HG03460 (cell line): Measurements from ENCODE around the gene FAM234A.

Experiments used
- ATAC-seq: cut with Tn5 transposase; IDR thresholded peaks from one replicate; pipeline ENCODE4 v1.9.1; 2021; ENCODE audit not compliant: unreplicated experiment

FAM234A gene

DNA sequence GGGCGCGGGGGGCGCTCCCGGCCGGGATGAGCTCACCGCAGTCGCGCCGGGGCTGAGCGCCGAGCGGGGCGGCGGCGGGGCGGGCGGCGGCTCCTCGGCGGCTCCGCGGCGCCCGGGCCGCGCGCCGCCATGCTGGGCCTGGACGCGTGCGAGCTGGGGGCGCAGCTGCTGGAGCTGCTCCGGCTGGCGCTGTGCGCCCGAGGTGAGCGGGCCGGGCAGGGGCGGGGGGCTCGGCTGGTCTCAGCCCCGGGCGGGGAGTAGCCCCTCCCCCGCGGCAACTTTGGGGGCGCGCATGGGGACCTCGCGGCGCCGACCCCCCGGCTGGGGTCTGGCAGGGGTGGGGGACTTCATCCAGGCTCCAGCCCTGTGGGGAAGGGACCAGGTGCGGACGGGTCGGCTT is 45.9 kb downstream of the FAM234A start, which contains the start of gene ARHGDIG:
ARHGDIG (plus strand) TSS at position 40 of the 400 bp plus-strand sequence; CDS start at position 130, 90 bp downstream.
- no peak for ATAC-seq

DNA sequence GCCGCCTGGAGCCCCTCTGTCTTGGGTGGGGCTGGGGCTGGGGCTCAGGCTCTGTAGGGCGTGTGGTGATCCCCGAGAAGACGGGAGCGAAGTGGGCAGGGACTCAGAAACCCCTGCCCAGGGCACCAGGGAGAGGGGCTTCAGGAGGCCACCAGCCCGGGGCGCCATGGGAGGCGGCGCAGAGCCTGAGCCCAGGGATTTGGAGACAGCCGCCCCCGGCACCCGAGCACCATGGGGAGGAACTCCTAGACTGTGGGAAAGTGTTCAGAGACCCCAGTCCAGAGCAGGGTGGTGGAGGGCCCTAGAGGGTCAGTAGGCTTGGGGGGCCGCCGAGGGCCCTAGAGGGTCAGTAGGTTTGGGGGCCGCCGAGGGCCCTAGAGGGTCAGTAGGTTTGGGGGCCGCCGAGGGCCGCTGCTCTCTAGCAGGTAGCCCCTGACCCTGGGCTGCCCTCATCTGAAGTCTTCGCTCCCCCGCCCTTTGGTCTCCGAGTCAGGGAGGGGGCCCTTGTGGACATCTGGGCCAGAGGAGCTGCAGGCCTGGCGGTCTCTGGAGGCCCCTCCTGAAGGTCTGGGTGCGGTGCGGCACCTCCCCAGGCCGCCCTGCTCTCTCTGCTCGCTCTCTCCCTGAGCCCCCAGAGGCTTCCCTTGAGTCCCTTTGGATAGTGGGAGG is 46.5 kb downstream of the FAM234A start:
- ATAC-seq, result no peak

DNA sequence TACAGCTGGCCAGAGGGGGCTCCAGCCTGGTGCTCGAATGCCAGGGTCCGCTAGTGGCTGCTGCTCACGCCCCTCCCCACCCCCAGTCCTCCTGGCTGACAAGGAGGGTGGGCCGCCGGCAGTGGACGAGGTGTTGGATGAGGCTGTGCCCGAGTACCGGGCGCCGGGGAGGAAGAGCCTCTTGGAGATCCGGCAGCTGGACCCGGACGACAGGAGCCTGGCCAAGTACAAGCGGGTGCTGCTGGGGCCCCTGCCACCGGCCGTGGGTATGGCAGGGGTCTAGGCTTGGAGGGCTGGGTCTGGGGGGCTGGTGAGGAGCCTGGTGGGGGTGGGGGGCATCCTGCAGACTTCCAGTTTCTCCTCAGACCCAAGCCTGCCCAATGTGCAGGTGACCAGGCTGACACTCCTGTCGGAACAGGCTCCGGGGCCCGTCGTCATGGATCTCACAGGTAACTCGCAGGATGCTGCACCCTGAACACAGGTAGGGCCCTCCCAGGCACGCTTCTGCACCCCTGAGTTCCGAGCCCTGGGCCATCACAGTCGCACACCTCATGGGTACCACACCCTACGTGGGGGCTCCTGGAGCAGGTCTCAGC is 47.1 kb downstream of the FAM234A start:
- ATAC-seq, result no peak

DNA sequence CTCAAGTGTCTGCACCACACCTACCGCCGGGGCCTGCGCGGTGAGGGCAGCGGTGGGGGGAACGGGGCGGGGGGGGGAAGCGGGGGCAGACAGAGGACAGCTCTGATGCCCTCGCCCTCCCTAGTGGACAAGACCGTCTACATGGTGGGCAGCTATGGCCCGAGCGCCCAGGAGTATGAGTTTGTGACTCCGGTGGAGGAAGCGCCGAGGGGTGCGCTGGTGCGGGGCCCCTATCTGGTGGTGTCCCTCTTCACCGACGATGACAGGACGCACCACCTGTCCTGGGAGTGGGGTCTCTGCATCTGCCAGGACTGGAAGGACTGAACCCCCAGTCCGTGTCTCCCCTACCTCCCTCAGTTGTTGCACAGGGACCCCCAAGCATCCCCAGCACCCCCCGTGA is 47.9 kb downstream of the FAM234A start:
- ATAC-seq, result no peak

DNA sequence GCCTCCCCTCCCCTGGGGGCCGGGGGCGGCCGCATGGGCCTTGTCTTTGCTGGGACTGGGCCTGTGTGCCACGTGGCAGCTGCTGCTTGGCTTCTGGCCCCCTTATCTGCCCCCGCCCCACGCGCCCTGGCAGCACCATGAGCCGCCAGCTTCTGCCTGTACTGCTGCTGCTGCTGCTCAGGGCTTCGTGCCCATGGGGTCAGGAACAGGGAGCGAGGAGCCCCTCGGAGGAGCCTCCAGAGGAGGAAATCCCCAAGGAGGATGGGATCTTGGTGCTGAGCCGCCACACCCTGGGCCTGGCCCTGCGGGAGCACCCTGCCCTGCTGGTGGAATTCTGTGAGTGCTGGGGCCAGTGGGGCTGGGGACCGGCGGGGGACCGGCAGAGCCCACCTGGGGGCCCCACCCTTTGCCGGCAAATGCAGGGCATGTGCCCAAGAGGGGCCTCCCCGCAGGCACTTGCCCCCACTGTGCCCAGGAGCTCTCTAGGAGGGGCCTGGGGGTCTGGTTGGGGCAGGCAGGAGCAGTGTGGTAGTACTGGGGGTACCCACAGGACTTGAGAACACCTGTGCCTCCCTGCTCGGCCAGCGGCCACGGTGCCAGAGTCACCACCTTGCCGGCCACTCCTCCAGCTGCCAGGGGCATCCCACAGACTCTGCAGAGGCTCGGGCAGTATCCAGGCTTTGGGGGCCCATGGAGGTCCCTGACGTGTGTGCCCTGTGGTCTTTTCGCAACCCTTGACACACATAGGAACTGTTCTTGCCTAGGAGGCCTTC is 48.6 kb downstream of the FAM234A start, which contains the start of gene PDIA2:
PDIA2 (plus strand) TSS at position 132 of the 773 bp plus-strand sequence; CDS start at position 138, 6 bp downstream.
- ATAC-seq, result no peak

DNA sequence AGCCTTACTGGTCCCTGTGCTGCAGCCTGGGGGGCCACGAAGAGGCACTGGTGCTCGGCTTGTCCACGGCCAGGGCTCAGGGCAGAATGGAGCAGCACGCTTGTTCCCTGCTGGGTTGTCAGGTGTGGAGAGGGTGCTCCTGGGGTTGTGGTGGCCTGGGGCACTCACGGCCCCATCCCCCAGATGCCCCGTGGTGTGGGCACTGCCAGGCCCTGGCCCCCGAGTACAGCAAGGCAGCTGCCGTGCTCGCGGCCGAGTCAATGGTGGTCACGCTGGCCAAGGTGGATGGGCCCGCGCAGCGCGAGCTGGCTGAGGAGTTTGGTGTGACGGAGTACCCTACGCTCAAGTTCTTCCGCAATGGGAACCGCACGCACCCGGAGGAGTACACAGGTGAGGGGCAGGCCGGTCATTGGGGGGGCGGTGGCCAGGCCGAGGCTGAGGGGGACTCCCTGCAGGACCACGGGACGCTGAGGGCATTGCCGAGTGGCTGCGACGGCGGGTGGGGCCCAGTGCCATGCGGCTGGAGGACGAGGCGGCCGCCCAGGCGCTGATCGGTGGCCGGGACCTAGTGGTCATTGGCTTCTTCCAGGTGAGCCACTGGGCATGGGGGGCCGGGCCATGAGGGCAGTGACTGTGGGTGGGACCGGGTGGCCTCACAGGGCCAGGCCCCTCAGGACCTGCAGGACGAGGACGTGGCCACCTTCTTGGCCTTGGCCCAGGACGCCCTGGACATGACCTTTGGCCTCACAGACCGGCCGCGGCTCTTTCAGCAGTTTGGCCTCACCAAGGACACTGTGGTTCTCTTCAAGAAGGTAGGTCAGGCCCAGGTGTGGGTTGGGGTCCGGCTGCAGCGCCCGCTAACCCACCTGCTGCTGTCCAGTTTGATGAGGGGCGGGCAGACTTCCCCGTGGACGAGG is 49.8 kb downstream of the FAM234A start:
- ATAC-seq, result no peak

DNA sequence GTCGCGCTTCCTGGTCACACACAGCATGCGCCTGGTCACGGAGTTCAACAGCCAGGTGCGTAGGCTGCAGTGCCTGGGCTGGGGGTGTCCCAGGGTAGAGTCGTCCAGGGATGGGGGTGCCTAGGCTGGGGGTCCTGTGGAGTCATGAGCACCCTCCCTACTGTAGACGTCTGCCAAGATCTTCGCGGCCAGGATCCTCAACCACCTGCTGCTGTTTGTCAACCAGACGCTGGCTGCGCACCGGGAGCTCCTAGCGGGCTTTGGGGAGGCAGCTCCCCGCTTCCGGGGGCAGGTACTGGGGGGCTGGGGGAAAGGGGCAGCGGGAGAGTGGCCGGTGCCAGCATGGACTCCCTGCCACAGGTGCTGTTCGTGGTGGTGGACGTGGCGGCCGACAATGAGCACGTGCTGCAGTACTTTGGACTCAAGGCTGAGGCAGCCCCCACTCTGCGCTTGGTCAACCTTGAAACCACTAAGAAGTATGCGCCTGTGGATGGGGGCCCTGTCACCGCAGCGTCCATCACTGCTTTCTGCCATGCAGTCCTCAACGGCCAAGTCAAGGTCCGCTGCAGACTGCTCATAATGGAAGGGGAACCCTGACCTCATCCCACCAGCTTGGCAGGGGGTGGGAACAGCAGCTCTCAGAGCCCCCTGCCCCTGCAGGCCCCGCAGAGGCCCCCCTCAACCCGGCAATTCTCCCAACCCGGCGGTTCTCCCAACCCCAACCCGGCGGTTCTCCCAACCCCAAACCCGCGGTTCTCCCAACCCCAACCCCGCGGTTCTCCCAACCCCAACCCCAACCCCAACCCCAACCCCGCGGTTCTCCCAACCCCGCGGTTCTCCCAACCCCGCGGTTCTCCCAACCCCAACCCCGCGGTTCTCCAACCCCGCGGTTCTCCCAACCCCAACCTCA is 50.8 kb downstream of the FAM234A start:
- ATAC-seq, result no peak

DNA sequence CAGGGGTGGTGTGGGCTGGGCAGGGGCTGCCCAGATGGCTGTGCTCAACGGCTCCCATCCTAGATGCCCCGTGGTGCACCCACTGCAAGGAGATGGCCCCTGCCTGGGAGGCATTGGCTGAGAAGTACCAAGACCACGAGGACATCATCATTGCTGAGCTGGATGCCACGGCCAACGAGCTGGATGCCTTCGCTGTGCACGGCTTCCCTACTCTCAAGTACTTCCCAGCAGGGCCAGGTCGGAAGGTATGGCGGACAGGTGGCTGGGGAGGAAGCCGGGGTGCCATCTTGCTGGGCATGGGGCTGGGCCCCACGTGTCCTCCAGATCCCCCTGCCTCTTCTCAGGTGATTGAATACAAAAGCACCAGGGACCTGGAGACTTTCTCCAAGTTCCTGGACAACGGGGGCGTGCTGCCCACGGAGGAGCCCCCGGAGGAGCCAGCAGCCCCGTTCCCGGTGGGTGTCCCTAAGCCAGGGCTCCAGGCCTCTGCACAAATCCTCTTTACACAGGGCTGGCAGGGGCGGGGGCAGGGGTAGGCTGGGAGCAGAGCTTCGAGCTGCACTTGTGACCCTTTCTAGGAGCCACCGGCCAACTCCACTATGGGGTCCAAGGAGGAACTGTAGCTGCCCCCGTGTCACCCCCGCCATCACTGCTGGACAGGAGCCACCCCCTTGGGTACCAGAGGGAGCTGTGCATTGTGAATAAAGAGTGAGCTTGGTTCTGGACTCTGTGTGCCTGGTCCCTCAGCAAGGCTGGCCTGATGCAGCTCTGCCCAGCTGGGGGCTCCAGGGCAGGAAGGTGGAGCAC is 52.1 kb downstream of the FAM234A start:
- ATAC-seq, result no peak

DNA sequence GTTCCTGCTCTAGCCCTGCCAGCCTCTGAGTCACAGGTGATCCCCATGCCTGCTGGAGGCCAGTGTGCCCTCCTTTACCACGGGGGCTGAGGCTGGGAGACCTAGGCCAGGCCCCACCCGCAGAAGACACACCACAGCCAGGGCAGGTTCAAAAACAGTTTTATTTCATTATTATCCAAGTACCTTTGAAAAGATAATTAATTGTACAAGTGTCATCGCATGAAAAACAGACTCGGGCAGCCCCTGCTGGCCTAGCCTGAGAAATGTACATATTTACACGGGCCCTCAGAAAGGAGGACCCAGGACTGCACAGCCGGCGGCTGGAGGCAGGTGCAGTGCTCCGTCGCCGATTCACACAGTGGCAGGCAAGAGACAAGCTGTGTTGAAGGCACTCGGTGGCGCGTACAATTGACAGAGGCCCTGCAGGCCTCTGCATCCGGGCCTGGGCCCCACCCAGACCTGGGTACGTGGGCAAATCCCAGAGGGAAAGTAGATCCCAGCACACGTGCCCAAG is 52.7 kb downstream of the FAM234A start:
- ATAC-seq, result no peak

DNA sequence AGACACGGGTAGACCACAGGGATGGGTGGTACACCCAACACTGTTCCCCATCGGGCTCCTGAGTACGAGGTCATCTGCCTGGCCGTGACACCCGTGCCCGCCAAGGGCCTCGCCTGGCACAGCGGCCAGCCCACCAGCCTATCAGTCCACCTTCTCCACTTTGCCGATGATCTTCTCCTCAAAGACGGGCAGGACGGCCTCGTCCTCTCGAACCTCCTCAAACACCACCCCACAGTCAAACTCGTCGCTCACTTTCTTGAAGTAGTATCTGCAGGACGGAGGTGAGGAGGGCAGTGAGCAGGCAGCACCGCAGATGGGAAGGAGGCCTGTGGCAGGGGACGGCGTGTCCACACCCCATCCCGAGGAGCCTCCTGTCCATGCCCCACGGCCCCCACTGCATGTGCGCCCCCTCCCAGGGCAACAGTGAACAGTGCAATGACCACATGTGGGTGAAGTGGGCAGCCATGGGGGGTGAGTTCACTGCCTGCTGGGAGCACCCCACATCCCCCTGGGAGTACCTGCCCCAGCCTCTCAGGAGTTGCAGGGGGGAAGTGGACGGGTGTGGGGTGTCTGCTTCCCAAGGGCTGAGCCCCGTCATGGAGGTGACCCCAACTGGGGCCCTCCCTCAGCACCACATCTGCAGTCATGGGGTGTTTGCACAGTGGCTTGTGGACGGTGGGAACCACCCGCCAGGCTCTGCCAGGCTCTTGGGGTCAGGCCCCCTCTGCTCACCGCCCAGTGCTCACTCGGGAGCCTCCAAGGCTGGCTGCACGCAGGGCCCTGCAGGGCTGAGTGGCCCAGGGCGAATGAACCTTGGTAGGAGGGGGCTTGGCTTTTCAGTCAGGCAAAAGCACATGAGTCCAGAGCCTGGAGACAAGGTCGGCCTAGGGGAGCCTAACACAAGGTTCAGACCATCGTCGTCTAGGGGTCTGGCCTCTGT is 53.6 kb downstream of the FAM234A start:
- no peak for ATAC-seq

DNA sequence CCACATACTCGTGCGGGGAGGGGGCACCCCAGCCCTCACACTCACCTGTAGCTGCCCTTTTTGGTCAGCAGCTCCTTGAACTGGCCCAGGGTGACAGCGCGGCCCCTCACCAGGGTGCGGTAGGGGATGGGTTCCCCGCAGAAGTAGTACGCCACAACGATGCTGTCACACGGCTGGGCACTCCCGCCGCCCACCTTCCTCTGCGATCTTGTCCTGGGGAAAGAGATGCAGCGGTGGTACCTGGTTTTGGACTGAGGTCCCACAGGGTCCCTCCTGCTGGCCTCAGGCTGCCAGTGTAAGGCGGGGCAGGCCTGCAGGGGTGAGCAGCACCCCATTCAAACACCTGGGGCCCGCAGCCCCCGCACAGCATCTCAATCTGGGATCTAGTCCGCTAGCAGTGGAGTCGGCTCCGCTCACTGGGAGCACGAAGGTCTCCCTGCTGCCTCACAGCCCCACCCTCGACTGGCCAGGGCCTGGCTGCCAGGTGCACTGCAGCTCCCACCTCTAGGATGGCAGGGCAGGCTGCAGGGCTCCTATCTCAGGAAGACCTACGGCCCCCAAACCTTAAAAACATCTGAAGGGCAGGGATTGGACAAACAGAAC is 54.9 kb downstream of the FAM234A start:
- ATAC-seq, result no peak

DNA sequence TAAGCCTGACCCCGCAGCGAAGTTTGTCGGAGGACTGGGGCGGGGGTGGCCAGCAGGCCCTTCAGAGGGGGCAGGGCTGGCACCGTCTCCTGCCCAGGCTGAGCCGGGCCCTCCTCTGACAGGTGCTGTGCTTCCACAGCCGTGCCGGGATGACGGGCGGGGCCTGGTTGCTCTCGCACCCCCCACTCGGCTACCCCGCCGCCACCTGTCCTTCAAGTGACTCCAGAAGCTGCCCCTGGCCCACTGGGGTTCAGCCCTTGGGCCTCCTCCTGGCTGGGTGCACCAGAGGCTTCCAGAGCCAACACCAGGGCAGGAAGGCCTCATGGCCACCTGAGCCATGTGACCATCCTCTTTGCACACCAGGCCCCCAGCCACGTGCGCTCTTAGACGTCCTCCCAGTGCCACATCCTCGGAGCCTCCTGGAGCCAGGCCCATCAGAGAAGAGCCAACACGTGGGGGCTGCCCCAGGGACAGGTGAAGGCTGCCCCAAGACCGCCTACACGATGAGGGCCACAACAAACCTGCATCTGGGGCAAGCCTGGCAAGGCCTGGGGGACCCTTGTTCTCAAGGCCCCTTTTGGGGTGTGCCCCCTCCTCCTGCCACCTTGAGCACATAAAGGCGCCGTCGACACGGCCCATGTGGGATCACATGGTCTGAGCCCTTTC is 55.5 kb downstream of the FAM234A start:
- ATAC-seq, result no peak

DNA sequence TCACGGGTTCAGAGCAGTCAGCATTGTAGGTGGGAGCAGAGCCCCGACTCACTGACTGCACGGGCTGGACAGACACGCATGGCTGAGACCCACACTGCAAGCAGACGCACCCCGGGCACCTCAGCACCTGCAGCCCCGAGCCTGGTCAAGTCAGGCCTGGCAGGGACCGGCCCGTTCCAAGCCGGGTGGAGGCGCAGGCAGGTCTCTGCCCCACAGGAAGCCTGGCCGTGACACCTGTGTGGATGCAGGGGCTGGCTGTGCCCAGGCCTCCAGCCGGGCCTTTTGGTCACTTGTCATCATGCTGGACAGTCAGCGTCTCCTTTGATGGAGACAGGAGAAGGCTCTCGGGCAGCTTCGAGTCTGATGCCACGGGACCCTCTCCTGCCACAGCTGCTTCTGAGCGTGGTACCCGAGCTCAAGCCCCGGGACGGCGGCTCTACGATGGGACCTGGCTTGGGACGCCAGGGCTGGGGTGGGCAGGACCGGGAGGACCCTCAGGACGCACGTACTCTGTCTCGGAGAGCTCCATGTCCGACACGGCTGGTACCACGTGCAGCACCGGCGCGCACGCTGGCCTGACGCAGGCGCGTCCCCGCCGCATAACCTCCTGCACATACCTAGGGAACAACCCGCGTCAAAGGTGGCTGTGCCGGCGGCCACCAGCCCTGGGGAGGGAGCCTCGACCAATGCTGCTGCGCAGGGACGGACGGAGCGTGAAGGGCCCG is 56.2 kb downstream of the FAM234A start:
- no peak for ATAC-seq

DNA sequence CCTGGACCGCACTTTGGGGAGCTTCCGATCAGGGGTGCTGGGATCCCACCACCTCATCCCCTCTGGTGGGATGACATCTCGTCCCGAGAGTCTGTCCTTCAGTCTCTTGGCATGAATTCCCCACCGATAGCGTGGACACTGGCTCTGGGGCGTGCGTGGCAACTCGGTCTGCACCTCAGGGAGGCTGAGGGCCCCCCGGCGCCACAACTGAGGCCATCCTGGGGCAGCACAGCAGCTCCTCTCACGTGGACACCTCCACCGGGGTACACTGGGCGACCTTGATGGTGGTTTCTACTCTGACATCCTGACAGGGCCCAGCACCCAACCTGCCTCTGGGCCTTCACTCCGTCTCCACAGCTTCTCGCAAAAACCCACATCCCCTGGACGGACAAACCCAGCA is 56.9 kb downstream of the FAM234A start:
- no peak for ATAC-seq

DNA sequence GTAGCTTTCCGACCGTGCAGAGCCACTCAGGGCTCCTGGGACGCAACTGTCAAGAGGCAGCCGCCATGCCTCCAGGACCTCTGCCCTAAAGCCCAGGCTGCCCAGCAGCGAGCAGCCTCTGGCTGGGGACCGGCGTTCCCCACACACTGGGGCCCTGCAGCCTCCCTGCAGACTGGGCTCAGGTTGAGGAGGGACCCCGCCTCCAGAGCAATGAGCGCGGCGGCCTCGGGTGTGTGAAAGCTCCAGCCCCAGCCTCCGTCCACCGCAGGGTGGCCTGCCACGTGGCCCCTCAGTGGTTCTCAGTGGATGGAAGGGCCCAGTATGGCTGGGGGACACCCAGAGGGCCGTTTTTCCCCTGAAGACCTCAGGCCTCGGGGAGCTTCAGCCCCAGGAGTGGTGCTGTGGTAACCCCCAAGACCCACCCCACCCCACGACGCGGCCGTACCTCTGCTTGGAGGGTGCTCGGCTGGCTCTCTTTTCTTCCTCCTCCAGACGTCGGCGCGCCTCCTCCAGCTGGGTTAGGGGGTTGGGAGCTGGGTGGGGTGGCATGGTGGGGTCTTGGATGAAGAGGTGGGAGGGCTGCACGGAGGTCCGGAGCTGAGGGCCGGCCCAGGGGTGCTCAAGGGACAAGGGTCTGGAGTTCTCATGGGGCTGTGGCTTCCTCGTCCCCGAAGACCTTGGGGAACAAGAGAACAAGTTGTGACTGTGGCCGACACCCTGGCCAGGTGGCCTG is 58.6 kb downstream of the FAM234A start:
- ATAC-seq, result no peak
